ENCODE data around the gene AHRR.

Gene AHRR

DNA sequence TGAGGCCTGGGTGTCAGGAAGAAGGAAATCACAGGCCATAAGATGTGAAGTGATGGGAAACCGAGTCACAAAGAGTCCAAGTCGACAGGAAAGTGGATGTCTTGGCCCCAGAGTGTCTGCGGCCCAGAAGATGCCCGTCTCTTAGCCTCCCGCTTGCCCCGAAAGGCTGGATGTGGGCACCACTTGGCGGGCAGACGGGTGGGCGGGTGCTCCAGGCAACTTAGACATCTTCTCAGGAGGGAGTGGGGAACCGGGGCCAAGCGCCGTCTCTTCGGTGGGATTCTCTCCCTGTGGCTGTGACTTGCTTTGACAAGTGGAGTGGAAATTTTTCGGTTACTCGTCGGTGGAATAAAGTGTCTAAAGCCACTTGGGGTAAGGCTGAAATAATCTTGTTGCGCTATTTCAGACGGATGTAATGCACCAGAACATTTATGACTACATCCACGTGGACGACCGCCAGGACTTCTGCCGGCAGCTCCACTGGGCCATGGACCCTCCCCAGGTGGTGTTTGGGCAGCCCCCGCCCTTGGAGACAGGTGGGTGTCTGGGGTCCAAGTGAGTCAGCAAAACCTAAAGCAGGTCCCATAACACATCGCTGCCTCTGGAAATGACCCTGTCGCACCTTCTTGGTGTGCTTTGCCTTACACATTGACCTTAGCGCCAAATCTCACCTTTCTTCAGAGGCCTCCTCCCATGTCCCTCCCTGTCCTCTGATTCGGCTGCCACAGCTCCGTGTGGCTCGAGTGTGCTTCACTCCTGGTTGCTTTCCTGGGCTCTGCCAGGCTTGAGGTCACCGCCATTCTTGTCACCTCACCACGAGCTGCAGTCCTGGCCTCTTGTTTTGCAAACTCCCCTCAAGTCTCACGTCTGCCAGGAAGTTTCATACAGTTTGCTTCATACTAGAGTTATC is 101.1 kb downstream of the AHRR start:
- no peaks in the 10 kb centered on the region for H3K4me1 Mint-ChIP-seq
- H3K4me3 Mint-ChIP-seq, result no peak overlapping the region
- peak overlapping the region; percentile 53 for H3K27ac Mint-ChIP-seq
- H3K36me3 Mint-ChIP-seq, result no peaks in the 10 kb centered on the region
- H3K9me3 Mint-ChIP-seq, result no peaks in the 10 kb centered on the region
- H3K27me3 Mint-ChIP-seq, result no peaks in the 10 kb centered on the region

GRCh38 chr5:423233-423565 is 101.7 kb downstream of the AHRR start:
- H3K9me3 Mint-ChIP-seq, result no peaks in the 10 kb centered on the region
- no peaks in the 10 kb centered on the region for H3K4me1 Mint-ChIP-seq
- H3K36me3 Mint-ChIP-seq, result no peaks in the 10 kb centered on the region
- no peak overlapping the region for H3K4me3 Mint-ChIP-seq
- no peaks in the 10 kb centered on the region for H3K27me3 Mint-ChIP-seq
- peak overlapping the region; percentile 14 for H3K27ac Mint-ChIP-seq

DNA sequence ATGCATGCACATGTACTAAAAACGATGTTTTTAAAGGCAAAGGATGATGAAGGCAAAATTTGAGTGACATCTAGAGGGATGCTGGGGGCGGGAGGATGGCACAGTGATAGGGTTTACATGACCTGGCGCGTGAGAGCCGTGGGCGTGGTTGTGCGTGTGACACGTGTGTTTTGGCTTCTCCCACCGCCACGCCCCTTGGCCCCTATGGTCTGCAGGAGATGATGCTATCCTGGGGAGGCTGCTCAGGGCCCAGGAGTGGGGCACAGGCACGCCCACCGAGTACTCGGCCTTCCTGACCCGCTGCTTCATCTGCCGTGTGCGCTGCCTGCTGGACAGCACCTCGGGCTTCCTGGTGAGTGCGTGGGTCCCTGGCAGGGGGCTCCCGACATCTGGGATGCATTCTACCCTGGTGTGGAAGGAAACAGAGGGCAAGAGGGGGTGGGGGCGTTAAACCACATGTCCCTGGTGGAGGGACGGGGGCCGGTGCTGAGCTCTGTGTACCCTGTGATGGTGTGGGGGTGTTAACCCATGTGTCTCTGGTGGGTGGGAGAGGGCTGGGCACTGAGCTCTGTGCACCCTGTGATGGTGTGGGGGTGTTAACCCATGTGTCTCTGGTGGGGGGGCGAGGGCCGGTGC is 102.2 kb downstream of the AHRR start:
- H3K27ac Mint-ChIP-seq, result no peak overlapping the region
- no peaks in the 10 kb centered on the region for H3K9me3 Mint-ChIP-seq
- H3K4me1 Mint-ChIP-seq, result no peaks in the 10 kb centered on the region
- H3K36me3 Mint-ChIP-seq, result no peaks in the 10 kb centered on the region
- H3K4me3 Mint-ChIP-seq, result no peak overlapping the region
- no peaks in the 10 kb centered on the region for H3K27me3 Mint-ChIP-seq

DNA sequence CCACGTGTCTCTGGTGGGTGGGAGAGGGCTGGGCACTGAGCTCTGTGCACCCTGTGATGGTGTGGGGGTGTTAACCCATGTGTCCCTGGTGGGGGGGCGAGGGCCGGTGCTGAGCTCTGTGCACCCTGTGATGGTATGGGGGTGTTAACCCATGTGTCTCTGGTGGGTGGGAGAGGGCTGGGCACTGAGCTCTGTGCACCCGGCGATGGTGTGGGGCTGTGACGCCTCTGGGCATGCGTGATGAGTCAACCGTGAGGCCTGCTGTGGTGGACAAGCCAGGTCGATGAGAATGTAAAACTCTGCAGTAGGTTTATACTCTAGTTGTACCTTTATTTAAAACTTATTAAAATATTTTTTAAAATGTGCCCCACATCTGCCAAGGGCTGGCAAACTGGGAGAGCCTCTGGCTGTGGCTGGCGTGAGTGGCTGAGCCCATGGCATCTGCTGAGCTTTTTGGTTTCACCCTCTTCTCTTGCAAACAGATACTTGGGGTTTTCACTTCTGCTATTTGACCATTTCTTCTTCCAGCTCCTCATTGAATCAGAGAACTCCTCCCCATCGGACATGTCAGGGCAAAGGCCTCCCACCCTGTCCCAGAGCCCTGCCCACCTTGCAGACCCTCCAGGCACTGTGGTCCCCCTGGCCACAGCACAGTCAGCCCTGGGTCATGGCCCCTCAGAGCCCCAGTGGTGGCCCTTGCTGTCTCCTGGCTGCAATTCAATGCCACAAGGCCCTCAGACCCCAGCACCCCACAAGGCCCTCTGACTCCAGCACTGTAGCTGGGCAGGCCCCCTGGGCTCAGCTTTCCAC is 103.0 kb downstream of the AHRR start:
- H3K27ac Mint-ChIP-seq, result no peak overlapping the region
- H3K4me3 Mint-ChIP-seq, result no peak overlapping the region
- H3K27me3 Mint-ChIP-seq, result no peaks in the 10 kb centered on the region
- no peaks in the 10 kb centered on the region for H3K36me3 Mint-ChIP-seq
- no peaks in the 10 kb centered on the region for H3K9me3 Mint-ChIP-seq
- H3K4me1 Mint-ChIP-seq, result no peaks in the 10 kb centered on the region

GRCh38 chr5:425714-426113 is 104.2 kb downstream of the AHRR start:
- H3K4me3 Mint-ChIP-seq, result no peak overlapping the region
- H3K9me3 Mint-ChIP-seq, result no peaks in the 10 kb centered on the region
- no peaks in the 10 kb centered on the region for H3K4me1 Mint-ChIP-seq
- no peaks in the 10 kb centered on the region for H3K27me3 Mint-ChIP-seq
- H3K36me3 Mint-ChIP-seq, result no peaks in the 10 kb centered on the region
- H3K27ac Mint-ChIP-seq, result no peak overlapping the region

DNA sequence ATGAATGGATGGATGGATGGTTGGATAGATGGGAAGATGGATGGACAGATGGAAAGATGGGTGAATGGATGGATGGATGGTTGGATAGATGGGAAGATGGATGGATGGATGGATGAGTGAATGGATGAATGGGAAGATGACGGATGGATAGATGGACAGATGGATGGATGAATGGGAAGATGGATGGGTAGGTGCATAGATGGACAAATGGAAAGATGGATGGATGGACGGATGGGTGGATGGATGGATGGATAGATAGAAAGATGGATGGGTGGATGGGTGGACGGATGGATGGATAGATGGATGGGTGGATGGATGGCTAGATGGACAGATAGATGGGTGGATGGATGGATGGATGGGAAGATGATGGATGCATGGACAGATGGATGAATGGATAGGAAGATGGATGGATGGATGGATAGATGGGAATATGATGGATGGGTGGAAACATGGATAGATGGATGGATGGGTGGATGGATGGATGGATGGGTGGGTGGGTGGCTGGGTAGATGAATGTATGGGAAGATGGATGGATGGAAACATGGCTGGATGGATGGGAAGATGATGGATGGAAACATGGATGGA is 105.0 kb downstream of the AHRR start:
- H3K9me3 Mint-ChIP-seq, result no peaks in the 10 kb centered on the region
- H3K27me3 Mint-ChIP-seq, result no peaks in the 10 kb centered on the region
- H3K4me1 Mint-ChIP-seq, result no peaks in the 10 kb centered on the region
- H3K4me3 Mint-ChIP-seq, result no peak overlapping the region
- H3K36me3 Mint-ChIP-seq, result no peaks in the 10 kb centered on the region
- peak overlapping the region; percentile 64 for H3K27ac Mint-ChIP-seq

DNA sequence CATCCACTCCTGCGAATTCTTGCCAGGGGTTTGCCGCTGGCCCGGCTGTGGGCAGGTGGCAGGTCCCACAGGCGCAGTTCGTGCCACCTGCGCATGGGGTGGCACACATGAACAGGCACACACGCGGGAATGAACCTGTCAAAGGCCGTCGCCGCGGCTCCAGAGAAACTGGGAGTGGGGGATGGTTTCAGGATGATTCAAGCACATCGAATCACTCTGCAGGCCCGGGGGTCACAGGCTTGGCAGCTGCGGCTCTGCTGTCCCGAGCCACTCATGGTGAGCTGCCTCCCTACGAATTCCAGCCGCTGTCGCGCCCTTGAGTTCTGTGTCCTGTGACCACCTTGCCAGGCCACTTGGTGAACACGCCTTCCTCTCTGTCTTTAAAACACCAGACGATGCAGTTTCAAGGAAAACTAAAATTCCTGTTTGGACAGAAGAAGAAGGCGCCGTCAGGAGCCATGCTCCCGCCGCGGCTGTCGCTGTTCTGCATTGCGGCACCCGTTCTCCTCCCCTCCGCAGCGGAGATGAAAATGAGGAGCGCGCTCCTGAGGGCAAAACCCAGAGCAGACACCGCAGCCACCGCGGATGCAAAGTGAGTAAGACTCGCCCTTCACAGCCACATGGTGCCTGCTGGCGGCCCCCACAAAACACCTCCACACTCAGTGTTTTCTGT is 106.0 kb downstream of the AHRR start:
- H3K27ac Mint-ChIP-seq, result no peak overlapping the region
- no peak overlapping the region for H3K4me3 Mint-ChIP-seq
- no peaks in the 10 kb centered on the region for H3K27me3 Mint-ChIP-seq
- no peaks in the 10 kb centered on the region for H3K36me3 Mint-ChIP-seq
- no peaks in the 10 kb centered on the region for H3K9me3 Mint-ChIP-seq
- H3K4me1 Mint-ChIP-seq, result no peaks in the 10 kb centered on the region

GRCh38 chr5:428219-428618 is 106.7 kb downstream of the AHRR start:
- no peaks in the 10 kb centered on the region for H3K9me3 Mint-ChIP-seq
- no peaks in the 10 kb centered on the region for H3K36me3 Mint-ChIP-seq
- H3K4me1 Mint-ChIP-seq, result no peaks in the 10 kb centered on the region
- no peaks in the 10 kb centered on the region for H3K27me3 Mint-ChIP-seq
- H3K4me3 Mint-ChIP-seq, result no peak overlapping the region
- no peak overlapping the region for H3K27ac Mint-ChIP-seq

DNA sequence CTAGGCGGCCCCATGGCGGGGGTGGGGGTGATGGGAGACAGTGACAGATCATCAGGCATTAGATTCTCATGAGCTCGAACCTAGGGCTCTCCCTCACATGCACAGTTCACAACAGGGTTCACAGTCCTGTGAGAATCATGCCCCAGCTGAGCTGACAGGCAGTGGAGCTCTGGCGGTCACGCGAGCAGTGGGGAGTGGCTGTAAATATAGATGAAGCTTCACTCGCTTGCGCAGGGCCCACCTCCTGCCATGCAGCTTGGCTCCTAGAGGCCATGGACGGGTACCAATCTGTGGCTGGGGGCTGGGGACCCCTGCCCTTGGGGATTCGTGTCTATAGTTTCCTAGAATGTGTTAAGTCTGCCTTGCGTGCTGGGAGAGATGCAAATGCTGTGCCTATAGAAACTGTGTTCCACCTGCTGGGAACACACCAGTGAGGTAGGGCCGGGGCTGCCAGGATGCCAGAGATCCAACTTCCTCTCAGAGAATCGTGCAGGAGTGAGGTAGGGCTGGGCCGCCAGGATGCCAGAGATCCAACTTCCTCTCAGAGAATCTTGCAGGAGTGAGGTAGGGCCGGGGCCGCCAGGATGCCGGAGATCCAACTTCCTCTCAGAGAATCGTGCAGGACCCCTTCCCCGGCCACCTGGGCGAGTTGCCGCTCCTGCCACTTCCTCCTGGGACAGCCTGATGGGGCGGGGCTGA is 107.4 kb downstream of the AHRR start:
- Mint-ChIP-seq H3K4me1 (no peaks in the 10 kb centered on the region), H3K9me3 (no peaks in the 10 kb centered on the region), H3K4me3 (no peak overlapping the region), H3K27ac (no peak overlapping the region), H3K36me3 (no peaks in the 10 kb centered on the region), H3K27me3 (no peaks in the 10 kb centered on the region)

- no peak overlapping the region for H3K4me3 Mint-ChIP-seq
- H3K27me3 Mint-ChIP-seq, result no peaks in the 10 kb centered on the region
- H3K27ac Mint-ChIP-seq, result no peak overlapping the region
- no peaks in the 10 kb centered on the region for H3K4me1 Mint-ChIP-seq
- no peaks in the 10 kb centered on the region for H3K36me3 Mint-ChIP-seq
- no peaks in the 10 kb centered on the region for H3K9me3 Mint-ChIP-seq
Measured at GRCh38 chr5:429453-430188, 108.1 kb downstream of the AHRR start.

DNA sequence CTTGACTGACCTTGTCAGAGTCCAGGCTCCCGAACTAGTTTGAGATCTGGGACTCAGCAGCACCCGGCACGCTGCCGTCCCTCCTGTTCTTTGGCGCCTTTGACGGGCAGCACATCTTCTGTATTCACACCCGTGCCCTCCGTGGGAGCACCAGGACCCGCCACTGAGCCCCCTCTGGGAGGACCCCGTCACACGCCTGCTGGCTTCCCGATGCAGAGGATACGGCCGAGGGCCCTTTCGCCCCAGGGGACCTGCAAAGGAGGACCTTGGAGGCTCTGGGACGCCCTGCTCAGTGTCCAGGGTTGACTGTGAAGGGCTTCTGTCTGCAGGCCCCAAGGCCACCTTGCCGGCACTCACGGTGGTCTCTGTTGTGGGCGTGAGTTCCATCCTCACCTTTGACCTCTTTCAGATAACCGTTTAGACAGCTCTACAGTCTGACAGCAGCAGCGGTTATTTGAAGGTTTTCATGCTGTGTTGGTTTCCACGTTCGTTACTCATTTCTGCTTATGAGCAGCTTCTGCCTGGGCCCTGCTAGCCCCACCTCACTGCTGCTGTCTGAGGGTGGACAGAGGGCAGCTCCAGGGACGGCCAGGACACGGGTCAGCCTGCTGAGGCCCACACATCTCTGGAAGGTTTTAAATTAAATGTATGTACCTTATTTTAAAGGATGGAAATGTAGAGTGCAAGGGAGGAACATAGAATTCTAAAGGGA is 108.9 kb downstream of the AHRR start:
- Mint-ChIP-seq H3K4me3 (no peak overlapping the region), H3K27me3 (no peaks in the 10 kb centered on the region), H3K36me3 (no peaks in the 10 kb centered on the region), H3K4me1 (no peaks in the 10 kb centered on the region), H3K27ac (no peak overlapping the region), H3K9me3 (no peaks in the 10 kb centered on the region)

DNA sequence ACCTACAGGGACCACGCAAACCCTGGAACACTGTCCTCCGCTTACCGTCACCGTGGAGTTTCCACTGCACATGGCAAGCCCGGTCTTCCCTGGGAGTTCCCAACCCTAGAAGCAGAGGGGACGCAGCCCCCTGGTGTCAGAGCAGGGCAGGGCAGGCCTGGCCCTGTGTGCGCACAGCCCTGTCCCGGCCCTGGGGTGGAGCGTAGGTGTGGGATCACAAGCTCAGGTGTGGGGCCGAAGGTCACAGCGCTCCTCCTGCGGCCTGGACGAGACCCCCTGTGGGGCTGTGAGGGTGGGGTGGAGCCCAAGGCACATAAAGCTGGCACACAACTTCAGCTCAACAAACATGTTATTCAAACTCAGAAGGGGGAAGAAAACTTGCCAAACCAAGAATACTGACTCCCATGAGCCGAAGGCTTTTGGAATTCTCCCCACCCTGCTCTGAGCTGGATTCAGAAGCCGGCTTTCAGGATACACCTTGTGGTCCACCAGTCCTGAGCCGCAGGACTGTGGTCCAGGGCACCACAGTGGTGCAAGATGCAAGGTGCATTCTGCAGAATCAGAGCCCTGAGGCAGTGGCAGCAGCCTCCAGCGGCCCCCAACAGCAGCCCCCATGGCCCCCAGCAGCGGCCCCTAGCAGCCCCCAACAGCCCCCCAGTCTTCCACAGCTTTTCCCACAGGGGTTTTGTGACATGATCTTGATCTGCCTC is 109.6 kb downstream of the AHRR start:
- H3K36me3 Mint-ChIP-seq, result no peaks in the 10 kb centered on the region

DNA sequence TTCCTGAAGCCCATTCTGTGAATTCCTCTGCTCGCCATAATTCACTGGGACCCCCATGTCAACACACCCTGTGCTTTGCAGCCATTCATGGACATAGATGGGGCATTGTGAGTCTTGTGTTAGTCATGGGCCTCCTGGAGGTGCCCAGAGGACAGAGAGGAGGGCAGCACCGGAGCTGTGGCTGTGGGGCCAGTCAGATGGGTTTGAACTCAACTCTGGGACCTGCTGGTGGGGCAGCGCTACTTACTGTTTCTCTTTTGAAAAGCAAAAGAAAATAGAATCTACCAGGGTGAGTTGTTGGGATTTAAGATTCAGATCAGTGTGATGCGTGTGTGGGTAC is 110.2 kb downstream of the AHRR start:
- Mint-ChIP-seq H3K36me3 (no peaks in the 10 kb centered on the region), H3K4me3 (no peak overlapping the region), H3K27me3 (no peaks in the 10 kb centered on the region), H3K27ac (no peak overlapping the region), H3K4me1 (no peaks in the 10 kb centered on the region), H3K9me3 (no peaks in the 10 kb centered on the region)

More for the DNA sequence above, 109.6 kb downstream of the AHRR start:
- no peak overlapping the region for H3K4me3 Mint-ChIP-seq
- no peak overlapping the region for H3K27ac Mint-ChIP-seq
- no peaks in the 10 kb centered on the region for H3K27me3 Mint-ChIP-seq
- no peaks in the 10 kb centered on the region for H3K9me3 Mint-ChIP-seq
- no peaks in the 10 kb centered on the region for H3K4me1 Mint-ChIP-seq

Data from activated naive CD4-positive, alpha-beta T cell treated with anti-CD3 and anti-CD28 coated beads, Interleukin-2, amount 50 U/mL, for 24 hours (primary cell).